Nephron progenitor cell (in vitro differentiated cells): Measurements from ENCODE around the gene FXYD5.
A peak's percentile ranks its signal among the peaks of the same experiment; 100 is the strongest.

Source experiments
- DNase-seq: peaks from one replicate; pipeline ENCODE4 v3.0.0; 2021
- H3K27ac Mint-ChIP-seq: 2 replicates; pipeline ENCODE4 v1.8.0; 2021; ENCODE audit warnings: mild to moderate bottlenecking, moderate library complexity, mixed read lengths
- H3K27me3 Mint-ChIP-seq: 2 replicates; pipeline ENCODE4 v1.8.0; 2021; ENCODE audit warnings: mild to moderate bottlenecking, low read depth, mixed read lengths; ENCODE audit not compliant: poor library complexity
- H3K36me3 Mint-ChIP-seq: 2 replicates; pipeline ENCODE4 v1.8.0; 2021; ENCODE audit warnings: low read depth, mixed read lengths
- H3K4me1 Mint-ChIP-seq: 2 replicates; pipeline ENCODE4 v1.8.0; 2021; ENCODE audit warnings: mixed read lengths
- H3K4me3 Mint-ChIP-seq: 2 replicates; pipeline ENCODE4 v1.8.0; 2021; ENCODE audit warnings: mild to moderate bottlenecking, moderate library complexity, mixed read lengths
- H3K9me3 Mint-ChIP-seq: 2 replicates; pipeline ENCODE4 v1.8.0; 2021; ENCODE audit warnings: mild to moderate bottlenecking, moderate library complexity, mixed read lengths
- CTCF ChIP-seq: fragments of 200-600 bp; sonication (generic); IDR thresholded peaks from 2 replicates; pipeline ENCODE4 v1.5.0; 2021; ENCODE audit warnings: antibody characterized with exemption

Gene FXYD5

GRCh38 chr19:35122687-35123551 is 31.6 kb upstream of the FXYD5 start:
- Mint-ChIP-seq H3K27me3 (peaks cover 4% of the 10 kb centered on the region), H3K27ac (no peak overlapping the region), H3K4me3 (no peak overlapping the region), H3K4me1 (peaks cover 36% of the 10 kb centered on the region), H3K36me3 (no peaks in the 10 kb centered on the region), H3K9me3 (no peaks in the 10 kb centered on the region)
- no peak for DNase-seq
- TF ChIP-seq CTCF = no peak

- peaks cover 4% of the 10 kb centered on the region for H3K27me3 Mint-ChIP-seq
- DNase-seq = no peak
- H3K36me3 Mint-ChIP-seq = no peaks in the 10 kb centered on the region
- no peak overlapping the region for H3K27ac Mint-ChIP-seq
- H3K9me3 Mint-ChIP-seq = no peaks in the 10 kb centered on the region
- no peak for TF ChIP-seq CTCF
- H3K4me3 Mint-ChIP-seq = no peak overlapping the region
- peaks cover 36% of the 10 kb centered on the region for H3K4me1 Mint-ChIP-seq
Observed at GRCh38 chr19:35123573-35123972, 31.0 kb upstream of the FXYD5 start.

- H3K9me3 Mint-ChIP-seq = no peaks in the 10 kb centered on the region
- no peaks in the 10 kb centered on the region for H3K36me3 Mint-ChIP-seq
- no peak for TF ChIP-seq CTCF
- peaks cover 4% of the 10 kb centered on the region for H3K27me3 Mint-ChIP-seq
- peak overlapping the region; percentile 70 for H3K4me3 Mint-ChIP-seq
- H3K4me1 Mint-ChIP-seq = peaks cover 41% of the 10 kb centered on the region
- peak; percentile 45 for DNase-seq
- no peak overlapping the region for H3K27ac Mint-ChIP-seq
Observed at GRCh38 chr19:35124098-35125060, 30.2 kb upstream of the FXYD5 start.

GRCh38 chr19:35125270-35125717 is 29.2 kb upstream of the FXYD5 start:
- no peaks in the 10 kb centered on the region for H3K9me3 Mint-ChIP-seq
- no peaks in the 10 kb centered on the region for H3K36me3 Mint-ChIP-seq
- no peak for DNase-seq
- H3K4me1 Mint-ChIP-seq = peaks cover 50% of the 10 kb centered on the region
- H3K4me3 Mint-ChIP-seq = no peak overlapping the region
- no peak for TF ChIP-seq CTCF
- peaks cover 4% of the 10 kb centered on the region for H3K27me3 Mint-ChIP-seq
- H3K27ac Mint-ChIP-seq = no peak overlapping the region

GRCh38 chr19:35125749-35126623 is 28.5 kb upstream of the FXYD5 start:
- peak overlapping the region; percentile 49 for H3K27ac Mint-ChIP-seq
- DNase-seq = no peak
- no peak for TF ChIP-seq CTCF
- H3K9me3 Mint-ChIP-seq = no peaks in the 10 kb centered on the region
- peaks cover 4% of the 10 kb centered on the region for H3K27me3 Mint-ChIP-seq
- no peak overlapping the region for H3K4me3 Mint-ChIP-seq
- no peaks in the 10 kb centered on the region for H3K36me3 Mint-ChIP-seq
- H3K4me1 Mint-ChIP-seq = peaks cover 50% of the 10 kb centered on the region
